GM18868 (cell line): Measurements from ENCODE around the gene LMCD1.

Source experiments
- ATAC-seq: cut with Tn5 transposase; IDR thresholded peaks from one replicate; pipeline ENCODE4 v1.9.1; 2021; ENCODE audit warnings: mild to moderate bottlenecking, moderate library complexity; ENCODE audit not compliant: unreplicated experiment

LMCD1 gene

DNA sequence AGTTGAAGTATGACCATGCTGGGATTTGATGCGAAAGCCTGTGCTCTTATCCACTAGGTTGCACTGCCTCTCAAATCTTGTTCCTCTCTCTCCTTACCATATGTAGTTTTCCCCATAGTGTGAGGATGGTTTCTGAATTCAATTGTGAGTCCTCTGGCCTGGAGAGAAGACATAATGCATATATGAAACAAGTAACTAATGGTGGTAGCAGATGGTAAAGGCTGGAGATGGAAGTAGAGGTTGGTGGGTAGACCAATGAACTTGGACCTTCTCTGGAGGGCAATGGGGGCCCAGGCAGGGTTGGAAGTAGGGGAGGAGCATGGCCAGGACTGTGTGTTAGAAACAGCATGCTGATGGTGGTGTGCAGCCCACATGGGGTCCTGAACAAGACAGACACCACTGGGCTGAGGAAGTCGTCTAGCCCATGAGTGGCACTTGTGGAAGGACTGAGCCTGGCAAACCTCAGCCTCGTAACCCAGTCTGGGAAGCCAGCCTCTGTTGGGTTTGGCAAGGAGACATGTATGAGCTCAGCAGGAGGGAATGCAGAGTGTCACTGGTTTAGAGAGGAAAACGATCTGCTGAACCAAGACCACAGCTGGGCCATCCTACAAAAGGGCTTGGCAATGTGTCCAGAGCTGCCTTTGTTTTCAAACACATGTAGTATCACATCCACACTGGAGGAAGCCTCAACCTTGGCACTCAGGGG, 18.5 kb upstream of the LMCD1 start:
- no peak for ATAC-seq

DNA sequence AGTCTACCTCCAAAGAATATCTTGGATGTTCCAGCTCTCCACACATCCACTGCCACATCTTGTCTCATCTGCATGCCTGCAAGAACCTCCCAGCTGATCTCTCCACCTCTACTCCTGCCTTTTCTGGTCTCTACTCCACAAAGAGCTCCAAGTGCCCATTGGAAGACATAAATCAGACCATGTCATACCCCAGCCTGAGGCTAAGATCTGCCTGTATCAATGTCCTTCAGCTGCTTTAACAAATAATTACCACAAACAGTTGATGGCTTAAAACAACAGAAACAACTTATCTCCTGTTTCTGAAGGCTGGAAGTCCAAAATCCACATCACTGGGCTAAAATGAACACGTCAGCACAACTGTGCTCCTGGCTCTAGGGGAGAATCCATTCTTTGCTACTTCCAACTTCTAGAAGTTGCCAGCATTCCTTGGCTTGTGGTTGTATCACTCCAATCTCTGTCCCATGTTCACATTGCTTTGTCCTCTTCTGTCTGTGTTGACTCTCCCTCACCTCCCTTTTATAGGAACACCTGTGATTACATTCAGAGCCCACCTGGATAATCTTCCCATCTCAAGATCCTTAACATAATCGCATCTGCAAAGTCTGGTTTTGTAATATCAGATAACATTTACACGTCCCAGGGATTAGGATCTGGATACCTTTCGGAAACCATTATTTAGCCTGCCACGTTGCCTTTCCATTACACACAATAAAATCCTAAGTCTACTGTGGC, 17.0 kb upstream of the LMCD1 start:
- ATAC-seq: no peak

DNA sequence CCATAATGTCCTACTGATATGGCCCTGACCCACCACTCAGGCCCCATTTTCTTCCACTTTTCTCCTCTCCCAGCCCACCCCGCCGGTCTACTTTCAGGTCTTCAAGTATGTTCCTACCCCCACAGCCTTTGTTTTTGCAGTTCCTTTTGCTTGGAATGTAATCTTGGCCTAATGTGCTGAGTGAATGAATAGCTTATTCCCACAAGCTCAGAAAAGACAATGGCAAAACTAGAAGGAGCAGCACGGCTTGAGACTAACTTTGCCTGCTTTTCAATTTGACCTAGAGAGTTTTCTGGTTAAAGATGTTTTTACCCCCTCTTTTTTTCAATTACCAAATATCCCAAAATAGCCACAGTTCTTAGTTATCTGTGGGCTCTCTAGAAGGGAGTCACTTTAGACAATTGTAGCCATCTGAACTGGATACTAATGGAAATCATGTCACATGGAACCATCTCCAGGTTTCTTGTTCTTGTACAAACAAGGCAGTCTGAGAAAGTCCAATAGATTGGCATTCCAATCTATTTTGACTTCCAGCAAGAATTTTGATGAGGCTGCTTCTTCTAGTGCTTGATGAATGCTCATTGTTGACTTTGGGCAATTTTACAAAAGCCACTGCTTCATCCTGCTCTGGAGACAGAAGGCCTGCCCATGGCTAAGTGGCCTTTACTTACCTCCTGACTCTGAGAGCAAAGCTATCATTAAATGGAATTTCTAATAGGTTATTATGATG, 16.3 kb upstream of the LMCD1 start:
- no peak for ATAC-seq

DNA sequence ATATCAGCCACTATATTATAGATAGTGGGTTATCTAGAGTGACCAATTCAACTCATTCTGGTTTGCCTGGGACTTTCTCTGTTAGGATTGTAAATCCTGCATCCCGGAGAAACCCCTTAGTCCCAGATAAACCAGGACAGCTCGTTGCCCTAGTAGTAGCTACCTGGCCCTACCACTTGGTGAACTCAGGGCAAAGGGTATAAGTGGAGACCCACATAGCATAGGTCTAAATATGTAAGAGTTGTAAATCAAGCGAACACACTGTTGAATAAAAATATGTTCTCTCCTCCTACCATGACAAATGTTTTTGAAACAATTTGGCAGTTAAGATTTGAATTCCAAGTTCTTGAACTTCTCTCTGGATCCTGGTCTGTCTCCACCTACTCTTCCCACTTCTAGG, 15.7 kb upstream of the LMCD1 start:
- ATAC-seq: no peak

DNA sequence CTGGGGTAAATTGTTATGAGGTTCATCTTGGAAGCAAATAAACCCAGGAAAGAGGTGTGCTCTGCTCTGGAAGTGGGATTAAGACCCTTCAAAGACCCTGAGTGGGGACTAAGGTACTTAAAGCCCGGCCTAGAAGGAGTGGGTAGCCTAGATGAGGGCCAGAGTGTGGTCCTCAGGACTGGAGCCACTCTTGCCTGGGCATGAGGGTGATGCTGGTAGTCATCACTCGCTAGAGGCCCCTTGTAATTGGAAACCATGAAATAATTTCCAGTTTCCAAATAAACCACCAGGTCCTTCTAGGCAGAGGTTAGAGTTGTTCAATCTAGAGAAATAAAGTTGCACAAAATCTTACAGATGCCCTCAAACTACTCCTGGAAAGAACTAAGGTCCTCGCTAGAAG, 15.2 kb upstream of the LMCD1 start:
- no peak for ATAC-seq

DNA sequence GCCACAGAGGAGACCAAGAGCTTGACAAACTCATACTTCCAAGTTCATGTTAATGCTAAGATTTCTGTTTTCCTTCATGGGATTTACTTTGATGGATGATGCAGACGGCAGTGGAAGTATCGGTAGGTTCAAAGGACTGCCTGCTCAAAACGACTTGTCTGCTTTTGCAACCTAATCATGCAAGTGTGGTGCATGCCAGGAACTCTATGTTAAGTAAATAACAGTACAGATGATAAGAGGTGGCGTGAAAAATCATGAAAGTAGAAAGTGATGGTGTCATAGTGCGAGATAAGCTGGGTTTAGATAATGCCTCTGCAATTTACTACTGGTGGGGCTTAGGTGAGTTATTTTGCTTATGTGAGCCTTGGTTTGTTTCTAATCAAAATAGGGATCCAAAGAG, 14.7 kb upstream of the LMCD1 start:
- no peak for ATAC-seq

DNA sequence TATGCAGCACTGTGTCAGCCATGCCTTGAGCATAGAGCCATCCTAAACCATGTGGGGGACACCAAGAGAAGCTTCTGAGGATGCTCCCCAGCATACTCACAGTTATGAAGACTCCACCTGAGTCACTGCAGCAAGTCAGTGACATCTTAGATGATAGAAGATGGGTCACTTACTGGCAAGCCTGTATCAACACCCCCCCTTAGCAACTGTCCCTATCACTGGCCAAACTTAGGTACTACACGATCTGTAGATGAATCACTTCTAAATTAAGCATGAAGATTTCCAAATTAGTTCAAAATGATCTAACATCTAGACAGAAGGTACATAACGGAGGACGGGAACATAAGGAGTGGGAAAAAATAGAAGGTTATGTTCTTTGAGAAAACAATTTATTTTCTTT, 13.2 kb upstream of the LMCD1 start:
- no peak for ATAC-seq

DNA sequence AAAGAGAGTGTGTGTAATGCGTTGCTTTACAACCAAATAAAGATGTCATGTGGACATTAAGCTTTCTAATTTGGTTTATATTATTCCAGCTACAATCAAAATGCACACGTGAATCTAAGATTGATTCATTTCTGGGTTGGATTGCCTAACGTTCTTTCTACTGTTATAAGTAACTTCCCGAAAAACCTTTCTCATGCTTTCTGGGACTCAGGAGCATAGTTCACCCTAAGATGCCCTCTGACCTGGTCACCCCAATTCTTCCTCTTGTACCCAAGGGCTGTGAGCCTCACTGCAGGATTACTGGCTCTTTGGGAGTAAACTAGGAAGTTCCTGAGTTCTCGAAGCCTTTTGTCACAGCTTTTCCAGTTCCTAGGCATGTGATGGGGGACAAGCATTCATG, 12.7 kb upstream of the LMCD1 start:
- ATAC-seq: no peak

DNA sequence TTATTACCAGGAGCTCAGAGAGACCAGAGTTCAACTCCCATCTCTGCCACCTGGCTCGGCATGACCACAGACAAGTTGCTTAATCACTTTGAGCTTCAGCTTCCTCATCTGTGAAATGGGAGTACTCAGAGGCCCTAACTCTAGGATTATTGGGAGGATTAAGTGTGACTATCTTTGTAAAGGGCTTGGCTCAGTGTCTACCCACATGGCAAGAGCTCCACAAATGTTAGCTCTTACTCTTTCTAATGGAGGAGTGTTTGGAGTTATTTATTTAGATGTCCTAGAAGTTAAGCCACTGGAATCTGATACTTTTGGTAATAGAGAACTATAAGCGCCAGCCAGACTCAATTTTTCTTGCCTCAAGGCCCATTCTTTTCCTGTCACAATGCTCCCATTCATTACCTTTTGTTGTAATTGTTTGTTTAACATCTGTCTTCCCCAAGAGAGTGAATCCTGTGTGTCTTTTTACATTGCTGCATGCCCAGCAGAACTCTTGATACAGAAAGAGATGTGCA, 12.3 kb upstream of the LMCD1 start:
- ATAC-seq: no peak

DNA sequence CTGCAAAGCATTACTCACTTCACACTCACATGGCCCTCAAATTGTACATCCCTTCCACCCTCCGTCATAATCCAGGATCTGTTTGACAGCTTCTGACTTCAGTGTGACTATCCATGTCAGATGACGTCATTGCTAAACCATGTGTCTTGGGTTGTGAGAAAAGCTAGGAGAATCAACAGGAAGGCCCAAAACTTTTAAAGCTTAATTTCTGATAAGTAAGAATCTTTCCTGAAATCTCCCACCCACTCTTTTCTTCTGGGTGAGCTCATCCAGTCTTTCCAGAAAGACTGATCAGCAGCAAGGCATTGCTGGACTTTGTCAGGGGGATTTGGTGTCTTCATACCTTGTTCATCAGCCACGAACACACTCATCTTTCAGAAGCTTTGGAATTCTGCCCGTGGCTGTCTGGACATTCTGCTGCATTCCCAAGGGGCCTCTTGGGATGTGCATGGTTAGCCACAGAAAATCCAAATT, 11.5 kb upstream of the LMCD1 start:
- no peak for ATAC-seq

DNA sequence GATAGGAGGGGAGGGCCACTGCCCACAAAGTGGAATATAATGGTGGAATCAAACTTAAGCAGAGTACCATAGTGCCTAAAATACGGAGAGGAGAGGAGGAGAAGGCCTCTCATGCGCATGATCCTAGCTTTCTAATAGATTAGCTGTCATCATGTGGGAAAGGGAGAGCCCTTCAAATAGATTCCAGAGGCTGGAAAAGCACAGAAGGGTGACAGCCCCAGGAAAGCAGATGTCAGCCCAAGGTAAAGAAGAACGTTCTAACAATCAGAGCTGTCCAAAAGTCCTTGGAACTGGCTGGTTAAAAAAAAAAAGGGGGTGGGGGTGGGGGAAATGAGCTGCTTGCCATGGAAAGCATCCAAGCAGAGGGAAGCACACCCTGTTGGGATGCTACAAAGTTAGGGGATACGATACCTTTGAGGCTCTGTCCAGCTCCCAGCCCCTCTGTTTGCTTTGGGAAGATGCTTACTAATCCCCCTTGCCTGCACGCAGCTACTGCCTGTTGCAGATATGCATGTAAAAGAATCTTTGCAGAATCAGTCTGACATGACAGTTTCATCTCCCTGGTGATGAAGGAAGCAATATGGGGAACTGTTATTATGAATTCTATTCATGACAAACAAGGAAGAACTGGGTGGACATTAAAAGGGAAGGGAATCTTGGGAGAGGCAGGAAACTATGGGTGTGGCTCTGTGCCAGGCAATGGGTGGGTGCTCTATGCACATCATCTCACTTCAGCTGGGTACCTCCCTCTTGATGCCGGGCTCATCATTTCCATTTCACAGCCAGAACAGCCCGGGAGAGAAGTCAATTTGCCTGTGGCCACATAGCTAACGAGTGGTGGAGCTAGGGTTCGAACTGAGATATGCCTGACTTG, 10.1 kb upstream of the LMCD1 start:
- ATAC-seq: no peak

DNA sequence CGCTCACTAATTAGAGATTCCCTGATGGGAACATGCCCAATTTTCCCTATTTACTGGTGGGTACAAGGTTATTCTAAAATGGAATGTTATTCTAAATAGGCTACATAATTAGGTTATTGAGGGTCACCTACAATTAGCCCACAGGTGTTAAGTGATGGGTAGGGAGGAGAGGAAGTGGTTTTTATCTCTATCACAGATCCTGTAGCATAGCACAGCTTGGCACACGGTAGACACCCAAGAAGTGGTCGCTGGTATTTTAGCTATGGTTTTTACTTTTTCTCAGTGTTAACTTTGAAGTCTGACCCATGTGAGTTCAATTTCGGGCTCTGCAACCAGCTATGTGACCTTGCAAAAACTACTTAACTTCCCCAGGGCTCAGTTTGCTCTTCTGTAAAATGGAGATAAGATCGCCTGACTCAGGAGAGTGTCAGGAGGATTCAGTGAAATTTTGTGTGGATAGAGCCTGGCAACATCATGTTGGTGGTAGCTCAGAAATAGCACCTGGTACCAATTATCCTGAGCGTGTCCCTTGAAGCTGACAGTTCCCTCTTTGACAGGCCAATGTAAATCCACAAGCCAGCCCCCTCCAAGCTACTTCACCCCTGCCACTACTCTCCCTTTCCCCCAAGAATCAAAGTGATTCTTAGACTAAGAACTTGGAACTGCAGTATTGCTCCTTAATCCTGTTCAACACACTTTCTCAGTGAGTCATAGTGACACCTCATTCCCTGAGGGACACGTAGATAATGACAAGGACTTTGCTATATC, 8.7 kb upstream of the LMCD1 start:
- ATAC-seq: no peak

DNA sequence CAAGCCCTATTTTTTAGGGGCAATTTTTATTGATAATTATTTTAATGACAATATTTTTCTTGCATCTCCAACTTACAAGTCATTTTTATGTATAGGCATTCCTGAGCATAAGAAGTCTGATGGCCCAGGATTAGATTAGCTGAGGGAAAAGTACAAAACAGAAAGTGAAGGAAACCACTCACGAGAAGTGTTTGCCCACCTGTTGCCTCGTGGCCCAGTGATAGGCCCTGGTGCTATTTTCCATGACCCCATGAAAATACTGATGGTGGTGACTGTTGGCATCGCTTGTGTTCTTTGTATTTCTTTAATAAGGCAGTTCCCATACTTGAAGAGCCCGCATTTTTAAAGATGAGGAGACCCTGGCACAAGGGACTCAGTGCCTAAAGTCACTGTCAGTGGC, 7.9 kb upstream of the LMCD1 start:
- no peak for ATAC-seq

DNA sequence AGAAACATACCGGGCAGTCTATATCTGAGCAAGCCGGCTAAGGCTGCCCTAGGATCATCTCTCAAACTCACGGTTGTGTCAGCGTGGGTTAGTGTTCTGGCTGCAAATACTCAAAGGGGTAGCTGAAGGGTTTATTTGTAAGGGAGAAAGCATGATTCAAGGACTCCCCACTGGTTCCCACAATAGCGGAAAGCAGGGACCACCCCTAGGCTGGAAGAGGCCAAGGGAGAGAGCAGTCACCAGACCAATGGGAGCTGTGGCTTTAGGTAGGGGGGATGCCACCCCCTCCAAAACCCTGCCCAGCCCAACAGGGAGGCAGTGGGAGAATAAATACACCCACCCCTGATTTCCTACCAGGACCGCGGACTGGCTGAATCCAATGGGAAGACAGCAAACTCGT, 7.3 kb upstream of the LMCD1 start:
- no peak for ATAC-seq

DNA sequence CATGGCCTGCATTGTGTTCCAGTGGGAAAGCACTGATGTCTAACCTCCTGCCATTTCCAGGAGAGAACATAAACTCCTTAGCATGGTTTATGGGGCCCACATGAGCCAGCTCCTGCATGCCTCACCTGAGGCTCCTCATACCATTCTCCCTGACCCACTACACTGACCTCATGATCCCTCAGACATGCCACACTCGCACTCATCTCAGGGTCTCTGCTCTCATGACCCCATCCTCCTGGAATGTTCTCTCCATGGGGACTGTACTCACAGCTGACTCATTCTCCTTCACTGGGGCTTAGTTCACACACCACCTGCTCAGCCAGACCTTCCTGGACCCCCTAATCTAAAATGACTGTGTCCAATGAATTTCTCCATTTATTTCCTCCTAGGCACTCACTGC, 4.0 kb upstream of the LMCD1 start:
- no peak for ATAC-seq

DNA sequence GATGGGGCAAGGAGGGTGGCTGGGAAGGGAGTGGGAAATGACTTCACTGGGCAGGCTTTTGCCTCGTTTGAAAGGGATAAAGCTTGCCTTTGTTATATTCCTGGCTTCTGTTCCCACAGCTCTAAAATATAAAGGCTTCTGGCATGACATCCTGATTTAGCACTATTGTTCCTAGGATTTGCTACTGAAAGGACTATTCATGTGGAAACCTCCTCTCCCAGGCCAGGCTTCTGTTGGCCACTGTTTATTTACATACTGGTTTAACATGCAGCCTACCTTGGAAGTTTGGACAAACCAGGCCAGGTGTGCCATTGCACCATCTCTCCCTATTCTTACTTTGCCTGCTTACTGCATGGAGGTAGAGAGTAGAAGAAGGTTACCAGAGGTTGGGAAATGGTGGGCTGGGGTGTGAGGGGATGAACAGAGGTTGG, 2.4 kb upstream of the LMCD1 start:
- ATAC-seq: no peak

DNA sequence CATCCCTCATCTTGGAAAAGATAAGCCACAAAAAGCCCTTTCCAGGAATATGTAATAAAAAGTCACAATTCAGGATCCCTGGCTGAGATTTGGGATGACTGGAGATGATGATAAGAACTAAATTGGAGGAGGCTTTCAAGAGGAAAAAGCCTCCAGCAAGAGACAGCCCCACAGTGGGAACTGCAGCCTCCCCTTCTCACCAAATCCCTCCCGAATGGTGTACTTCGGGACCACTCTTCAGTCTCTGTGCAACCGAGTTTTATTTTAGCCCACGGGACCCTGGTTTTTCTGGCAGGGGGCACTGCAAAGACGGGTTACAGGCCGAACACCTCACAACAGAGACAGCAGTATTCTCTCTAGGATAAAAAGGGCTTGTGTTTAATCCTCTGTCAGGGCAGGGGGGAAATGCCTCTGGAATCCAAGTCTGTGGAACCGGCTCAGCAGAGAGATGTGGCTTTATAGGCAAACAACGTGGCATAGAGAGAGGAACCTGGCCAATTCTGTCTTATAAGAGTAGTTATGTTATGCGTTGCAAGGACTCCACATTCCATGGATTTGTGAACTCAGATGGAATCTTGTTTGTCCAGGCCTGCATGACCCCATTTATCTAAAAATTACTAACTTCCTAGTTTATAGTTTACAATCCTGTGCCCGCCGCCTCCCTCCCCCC, 1.2 kb upstream of the LMCD1 start:
- ATAC-seq: no peak

DNA sequence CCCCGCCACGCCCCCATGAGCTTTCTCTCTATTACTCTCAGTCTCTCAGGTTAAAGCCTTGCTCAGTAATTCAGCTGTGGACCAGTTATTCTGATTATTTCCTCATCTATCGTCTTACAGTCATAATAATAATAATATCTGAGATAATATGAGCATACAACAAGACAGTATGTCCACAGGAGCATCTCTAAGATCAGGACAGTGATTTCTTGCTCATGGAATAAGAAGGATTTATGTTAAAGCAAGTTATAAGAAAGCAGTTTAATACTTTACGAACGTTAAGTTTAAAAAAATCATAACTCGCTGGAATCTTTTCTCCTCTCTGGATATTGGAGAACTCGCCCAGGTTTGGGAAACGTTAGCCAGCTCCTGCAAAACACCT, 643 bp upstream of the LMCD1 start:
- ATAC-seq: no peak

DNA sequence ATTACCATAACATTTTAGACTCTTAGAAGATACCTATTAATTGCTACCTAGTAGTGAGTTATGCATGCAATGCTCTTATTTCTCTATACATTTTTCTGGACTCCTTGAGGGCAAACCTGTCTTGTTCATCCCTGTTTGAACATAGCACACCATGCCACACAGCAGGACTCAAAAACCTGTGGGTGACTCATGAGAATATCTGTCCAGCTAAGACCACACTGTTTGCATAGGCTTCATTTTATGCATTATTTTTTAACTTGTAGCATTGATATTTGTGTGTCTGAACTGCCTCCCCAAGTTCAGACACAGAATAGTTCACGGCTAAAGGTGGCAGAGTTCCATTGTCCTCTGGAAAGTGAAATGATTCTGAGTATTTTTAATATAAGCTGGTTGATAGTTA, 1.8 kb downstream of the LMCD1 start:
- ATAC-seq: peak; percentile 18
